KOPT-K1 (cell line): ENCODE measurements around the gene SIPA1L2.

Source experiments
- H3K27ac ChIP-seq: fragments of 200-600 bp; sonication (generic); 2 replicates; pipeline ENCODE4 v1.5.1; 2016; ENCODE audit warnings: antibody characterized with exemption, mild to moderate bottlenecking, low read depth, low read length; ENCODE audit not compliant: poor library complexity, severe bottlenecking
- H3K36me3 ChIP-seq: fragments of 200-600 bp; sonication (generic); 2 replicates; pipeline ENCODE4 v1.5.1; 2017; ENCODE audit warnings: antibody characterized with exemption, mild to moderate bottlenecking, low read length, moderate library complexity; ENCODE audit not compliant: insufficient read depth
- H3K9me3 ChIP-seq: fragments of 200-600 bp; sonication (generic); 2 replicates; pipeline ENCODE4 v1.5.1; 2017; ENCODE audit warnings: antibody characterized with exemption, low read length, mild to moderate bottlenecking; ENCODE audit not compliant: insufficient read depth, poor library complexity, severe bottlenecking

The SIPA1L2 gene

GRCh38 chr1:232630047-232630893 lies at the start of gene SIPA1L2:
TSS of gene SIPA1L2 (minus strand) at chr1:232630133. CDS start at chr1:232515339, 114,794 bp downstream.
- peak within 1 kb of the TSS; percentile 21 for H3K27ac ChIP-seq
- H3K9me3 ChIP-seq, result no peaks in the 10 kb centered on the region
- H3K36me3 ChIP-seq, result no peaks in the 10 kb centered on the region

- Histone ChIP-seq H3K36me3 (no peaks in the 10 kb centered on the region), H3K9me3 (peaks cover 4% of the 10 kb centered on the region), H3K27ac (no peak overlapping the region)
Measured at GRCh38 chr1:232678185-232678886, 48.4 kb upstream of the SIPA1L2 start.

GRCh38 chr1:232676307-232676706 lies 46.4 kb upstream of the SIPA1L2 start:
- Histone ChIP-seq H3K27ac (no peak overlapping the region), H3K36me3 (no peaks in the 10 kb centered on the region), H3K9me3 (peaks cover 4% of the 10 kb centered on the region)

- Histone ChIP-seq H3K27ac (no peak overlapping the region), H3K9me3 (peaks cover 4% of the 10 kb centered on the region), H3K36me3 (no peaks in the 10 kb centered on the region)
Measured at GRCh38 chr1:232675898-232676297, 46.0 kb upstream of the SIPA1L2 start.

GRCh38 chr1:232675260-232675659 lies 45.3 kb upstream of the SIPA1L2 start:
- H3K27ac ChIP-seq, result no peak overlapping the region
- H3K36me3 ChIP-seq, result no peaks in the 10 kb centered on the region
- H3K9me3 ChIP-seq, result no peaks in the 10 kb centered on the region

GRCh38 chr1:232673256-232673655 lies 43.3 kb upstream of the SIPA1L2 start:
- Histone ChIP-seq H3K36me3 (no peaks in the 10 kb centered on the region), H3K27ac (no peak overlapping the region), H3K9me3 (no peaks in the 10 kb centered on the region)

GRCh38 chr1:232669981-232670747 lies 40.2 kb upstream of the SIPA1L2 start:
- Histone ChIP-seq H3K9me3 (no peaks in the 10 kb centered on the region), H3K36me3 (no peaks in the 10 kb centered on the region), H3K27ac (no peak overlapping the region)

- Histone ChIP-seq H3K36me3 (no peaks in the 10 kb centered on the region), H3K9me3 (no peaks in the 10 kb centered on the region), H3K27ac (no peak overlapping the region)
Measured at GRCh38 chr1:232667778-232668165, 37.8 kb upstream of the SIPA1L2 start.

- Histone ChIP-seq H3K36me3 (no peaks in the 10 kb centered on the region), H3K27ac (no peak overlapping the region), H3K9me3 (no peaks in the 10 kb centered on the region)
Measured at GRCh38 chr1:232667094-232667777, 37.3 kb upstream of the SIPA1L2 start.

GRCh38 chr1:232664844-232665777 lies 35.2 kb upstream of the SIPA1L2 start:
- H3K36me3 ChIP-seq, result no peaks in the 10 kb centered on the region
- no peak overlapping the region for H3K27ac ChIP-seq
- no peaks in the 10 kb centered on the region for H3K9me3 ChIP-seq

GRCh38 chr1:232662910-232663309 lies 33.0 kb upstream of the SIPA1L2 start:
- Histone ChIP-seq H3K36me3 (no peaks in the 10 kb centered on the region), H3K9me3 (no peaks in the 10 kb centered on the region), H3K27ac (no peak overlapping the region)

- H3K36me3 ChIP-seq, result no peaks in the 10 kb centered on the region
- H3K9me3 ChIP-seq, result no peaks in the 10 kb centered on the region
- no peak overlapping the region for H3K27ac ChIP-seq
Measured at GRCh38 chr1:232658386-232658785, 28.5 kb upstream of the SIPA1L2 start.

- Histone ChIP-seq H3K27ac (no peak overlapping the region), H3K9me3 (no peaks in the 10 kb centered on the region), H3K36me3 (no peaks in the 10 kb centered on the region)
Measured at GRCh38 chr1:232657426-232658005, 27.6 kb upstream of the SIPA1L2 start.

GRCh38 chr1:232655746-232656085 lies 25.8 kb upstream of the SIPA1L2 start:
- Histone ChIP-seq H3K36me3 (no peaks in the 10 kb centered on the region), H3K27ac (no peak overlapping the region), H3K9me3 (no peaks in the 10 kb centered on the region)
